ENCODE data around the gene MOB3A. TPM values are rescaled to one million over a fixed set of nuclear protein-coding genes. Genes with fewer than 3 reads are reported as not detected.

The MOB3A gene
- total RNA-seq, 2 donors from 2014 or later, result 20.9 to 21.8 TPM

GRCh38 chr19:2072757-2073551 lies 23.2 kb downstream of the MOB3A start:
- H3K27ac Mint-ChIP-seq, result no peak overlapping the region
- Histone ChIP-seq H3K9ac (ENCODE audit: extremely low read depth, low read length, poor library complexity, severe bottlenecking) (no peak overlapping the region), H3K4me3 (ENCODE audit: low read length) (no peak overlapping the region), H3K4me1 (ENCODE audit: control insufficient read depth, insufficient read depth, low read length) (no peaks in the 10 kb centered on the region), H3K27ac (ENCODE audit: low read depth, low read length) (no peak overlapping the region), H3K27me3 (ENCODE audit: control insufficient read depth, insufficient read depth, low read length, poor library complexity, severe bottlenecking) (no peaks in the 10 kb centered on the region), H3K9me3 (ENCODE audit: control insufficient read depth, low read length) (no peaks in the 10 kb centered on the region), H3K36me3 (ENCODE audit: control insufficient read depth, insufficient read depth, low read length) (peaks cover 39% of the 10 kb centered on the region)
- no peak for DNase-seq
- H3K4me1 Mint-ChIP-seq, result no peaks in the 10 kb centered on the region
- no peaks in the 10 kb centered on the region for H3K9me3 Mint-ChIP-seq
- H3K4me3 Mint-ChIP-seq, result no peak overlapping the region
- 93 to 95% methylated on average over 20 to 32 of the region's 32 CpGs for WGBS, 2 experiments (ENCODE audit: insufficient coverage in 1 of 2, insufficient read length in 1 of 2)
- TF ChIP-seq CTCF (conservative IDR thresholded peaks at IDR 0.05), result no peak
- H3K36me3 Mint-ChIP-seq (ENCODE audit: low read depth), result peaks cover 44% of the 10 kb centered on the region
- no peaks in the 10 kb centered on the region for H3K27me3 Mint-ChIP-seq (ENCODE audit: insufficient read depth)

GRCh38 chr19:2070986-2071673 lies 25.0 kb downstream of the MOB3A start:
- H3K27me3 Mint-ChIP-seq (ENCODE audit: insufficient read depth), result no peaks in the 10 kb centered on the region
- no peak overlapping the region for H3K9ac ChIP-seq (ENCODE audit: extremely low read depth, low read length, poor library complexity, severe bottlenecking)
- 91 to 100% methylated on average over 11 to 19 of the region's 19 CpGs for WGBS, 2 experiments (ENCODE audit: insufficient coverage in 1 of 2, insufficient read length in 1 of 2)
- no peaks in the 10 kb centered on the region for H3K27me3 ChIP-seq (ENCODE audit: control insufficient read depth, insufficient read depth, low read length, poor library complexity, severe bottlenecking)
- H3K36me3 ChIP-seq (ENCODE audit: control insufficient read depth, insufficient read depth, low read length), result peaks cover 33% of the 10 kb centered on the region
- no peak overlapping the region for H3K27ac ChIP-seq (ENCODE audit: low read depth, low read length)
- no peaks in the 10 kb centered on the region for H3K4me1 ChIP-seq (ENCODE audit: control insufficient read depth, insufficient read depth, low read length)
- TF ChIP-seq CTCF (conservative IDR thresholded peaks at IDR 0.05), result no peak
- H3K9me3 Mint-ChIP-seq, result no peaks in the 10 kb centered on the region
- no peak overlapping the region for H3K27ac Mint-ChIP-seq
- H3K4me3 ChIP-seq (ENCODE audit: low read length), result no peak overlapping the region
- H3K4me1 Mint-ChIP-seq, result no peaks in the 10 kb centered on the region
- no peak overlapping the region for H3K4me3 Mint-ChIP-seq
- peaks cover 31% of the 10 kb centered on the region for H3K36me3 Mint-ChIP-seq (ENCODE audit: low read depth)
- H3K9me3 ChIP-seq (ENCODE audit: control insufficient read depth, low read length), result no peaks in the 10 kb centered on the region
- DNase-seq, result no peak

GRCh38 chr19:2070436-2070827 lies 25.7 kb downstream of the MOB3A start:
- Histone ChIP-seq H3K27ac (ENCODE audit: low read depth, low read length) (no peak overlapping the region), H3K9me3 (ENCODE audit: control insufficient read depth, low read length) (no peaks in the 10 kb centered on the region), H3K27me3 (ENCODE audit: control insufficient read depth, insufficient read depth, low read length, poor library complexity, severe bottlenecking) (no peaks in the 10 kb centered on the region), H3K36me3 (ENCODE audit: control insufficient read depth, insufficient read depth, low read length) (peaks cover 29% of the 10 kb centered on the region), H3K4me3 (ENCODE audit: low read length) (no peak overlapping the region), H3K4me1 (ENCODE audit: control insufficient read depth, insufficient read depth, low read length) (no peaks in the 10 kb centered on the region), H3K9ac (ENCODE audit: extremely low read depth, low read length, poor library complexity, severe bottlenecking) (no peak overlapping the region)
- Mint-ChIP-seq H3K4me1 (no peaks in the 10 kb centered on the region), H3K36me3 (ENCODE audit: low read depth) (peaks cover 28% of the 10 kb centered on the region), H3K4me3 (no peak overlapping the region), H3K9me3 (no peaks in the 10 kb centered on the region), H3K27ac (no peak overlapping the region), H3K27me3 (ENCODE audit: insufficient read depth) (no peaks in the 10 kb centered on the region)
- WGBS, 2 experiments (ENCODE audit: insufficient coverage in 1 of 2, insufficient read length in 1 of 2), result 92 to 98% methylated on average over 5 to 10 of the region's 10 CpGs
- TF ChIP-seq CTCF (conservative IDR thresholded peaks at IDR 0.05), result no peak
- no peak for DNase-seq
